CD4-positive, CD25-positive, alpha-beta regulatory T cell (primary cell): ENCODE measurements around the gene CHST14. TPM values are rescaled to one million over a fixed set of nuclear protein-coding genes. Genes with fewer than 3 reads are reported as not detected.

Experiments
- ATAC-seq, 2 donors: fragments of 150-1000 bp; cut with Tn5 transposase; one replicate each; pipeline ENCODE4 v1.10.0; 2021; ENCODE audit warnings: low read depth in 2 of 2, moderate number of reproducible peaks in 2 of 2, moderate library complexity in 1 of 2
- DNase-seq, 3 donors: peaks; one replicate each; pipeline versions ENCODE4 v3.0.0 to v3.0.0-alpha.2; 2012 to 2022; ENCODE audit warnings: mixed read lengths in 1 of 3
- H3K27ac ChIP-seq: one replicate; pipeline ENCODE4 v1.7.0; 2013; ENCODE audit warnings: mild to moderate bottlenecking, low read length; ENCODE audit not compliant: insufficient read depth, poor library complexity, severe bottlenecking
- H3K27me3 ChIP-seq: one replicate; pipeline ENCODE4 v1.7.0; 2013; ENCODE audit warnings: low read length; ENCODE audit not compliant: control insufficient read depth, insufficient read depth
- H3K36me3 ChIP-seq: one replicate; pipeline ENCODE4 v1.7.0; 2013; ENCODE audit warnings: mild to moderate bottlenecking, low read length, moderate library complexity; ENCODE audit not compliant: control insufficient read depth, insufficient read depth
- H3K4me1 ChIP-seq: 2 replicates; pipeline ENCODE4 v1.7.0; 2013; ENCODE audit warnings: mild to moderate bottlenecking, low read length; ENCODE audit not compliant: insufficient read depth, control insufficient read depth, poor library complexity, severe bottlenecking
- H3K4me3 ChIP-seq: one replicate; pipeline ENCODE4 v1.7.0; 2013; ENCODE audit warnings: low read depth, mild to moderate bottlenecking, low read length, moderate library complexity
- H3K9me3 ChIP-seq, 2 experiments: 1 replicate in 1 of 2; 2 replicates in 1 of 2; pipeline ENCODE4 v1.7.0; 2013; ENCODE audit warnings: low read length in 2 of 2, mild to moderate bottlenecking in 1 of 2, moderate library complexity in 1 of 2; ENCODE audit not compliant: control insufficient read depth in 2 of 2
- H3K27ac Mint-ChIP-seq, 3 donors: one replicate each; pipeline ENCODE4 v1.8.0; 2020 to 2022; ENCODE audit warnings: mild to moderate bottlenecking in 3 of 3, mixed read lengths in 3 of 3, moderate library complexity in 2 of 3
- H3K27me3 Mint-ChIP-seq: one replicate; pipeline ENCODE4 v1.8.0; 2022; ENCODE audit warnings: mild to moderate bottlenecking, mixed read lengths
- H3K36me3 Mint-ChIP-seq: one replicate; pipeline ENCODE4 v1.8.0; 2020; ENCODE audit warnings: mixed read lengths
- H3K4me1 Mint-ChIP-seq, 4 donors: one replicate each; pipeline ENCODE4 v1.8.0; 2020 to 2022; ENCODE audit warnings: mixed read lengths in 4 of 4, mild to moderate bottlenecking in 1 of 4
- H3K4me3 Mint-ChIP-seq, 4 donors: one replicate each; pipeline ENCODE4 v1.8.0; 2020 to 2022; ENCODE audit warnings: mild to moderate bottlenecking in 4 of 4, mixed read lengths in 4 of 4, moderate library complexity in 3 of 4
- H3K9me3 Mint-ChIP-seq, 7 donors: one replicate each; pipeline ENCODE4 v1.8.0; 2020 to 2022; ENCODE audit warnings: mixed read lengths in 7 of 7, mild to moderate bottlenecking in 3 of 7, moderate library complexity in 2 of 7
- polyA plus RNA-seq, 4 donors: library from polyadenylated mRNA; unstranded; fragments of 300-500 nt; fragmentation: Illumina TruSeq; gene quantifications; one replicate each; pipeline ENCODE4 v1.2.3, GENCODE V29; 2021
- total RNA-seq: library from RNA; stranded (reverse); gene quantifications from one replicate; pipeline ENCODE4 v1.2.3, GENCODE V29; 2022

CHST14 gene
- total and polyA plus RNA-seq, 5 donors from 2014 or later = 1.1 to 6.3 (median 1.5) TPM

- Mint-ChIP-seq H3K36me3 (peaks cover 3% of the 10 kb centered on the region), H3K4me3 (no peak overlapping the region), H3K27ac (no peak overlapping the region), H3K27me3 (peaks cover 56% of the 10 kb centered on the region), H3K9me3 (peaks cover 0 to 1% (median 0%) of the 10 kb centered on the region in 7 donors), H3K4me1 (peaks cover 4 to 20% (median 8%) of the 10 kb centered on the region in 4 donors)
- DNase-seq (no peak), ATAC-seq (no peak)
- Histone ChIP-seq H3K9me3 (no peaks in the 10 kb centered on the region), H3K27ac (no peak overlapping the region), H3K27me3 (peaks cover 29% of the 10 kb centered on the region), H3K4me1 (peaks cover 10% of the 10 kb centered on the region), H3K36me3 (no peaks in the 10 kb centered on the region), H3K4me3 (no peak overlapping the region)
Measured at GRCh38 chr15:40513609-40514008, 42.8 kb downstream of the CHST14 start.

- Mint-ChIP-seq H3K36me3 (peaks cover 3% of the 10 kb centered on the region), H3K4me3 (no peak overlapping the region)
Measured at GRCh38 chr15:40516322-40516721, 45.5 kb downstream of the CHST14 start.

More at GRCh38 chr15:40516322-40516721, 45.5 kb downstream of the CHST14 start:
- Mint-ChIP-seq H3K27ac (no peak overlapping the region), H3K4me1 (peaks cover 0 to 11% (median 7%) of the 10 kb centered on the region in 4 donors), H3K27me3 (peaks cover 38% of the 10 kb centered on the region), H3K9me3 (peaks cover 0 to 1% (median 0%) of the 10 kb centered on the region in 7 donors)
- ATAC-seq = no peak
- Histone ChIP-seq H3K9me3 (no peaks in the 10 kb centered on the region), H3K4me1 (peaks cover 9% of the 10 kb centered on the region), H3K27me3 (peaks cover 14% of the 10 kb centered on the region), H3K4me3 (no peak overlapping the region), H3K27ac (no peak overlapping the region), H3K36me3 (no peaks in the 10 kb centered on the region)
- no peak for DNase-seq

Other genes starting within 250 kb of the CHST14 start
- gene PAK6, start 231.9 kb upstream of the CHST14 start, total RNA-seq = not detected
- not detected for gene PAK6, start 231.9 kb upstream of the CHST14 start, polyA plus RNA-seq
- 0.35 TPM for gene ANKRD63, start 187.9 kb upstream of the CHST14 start, total RNA-seq
- gene ANKRD63, start 187.9 kb upstream of the CHST14 start, polyA plus RNA-seq = not detected
- gene PLCB2, start 163.0 kb upstream of the CHST14 start, total RNA-seq = 305 TPM
- gene PLCB2, start 163.0 kb upstream of the CHST14 start, polyA plus RNA-seq = 10 to 100 TPM; 17.3 to 24.6 (median 19.8) TPM
- 10.0 TPM for gene INAFM2, start 147.3 kb upstream of the CHST14 start, total RNA-seq
- gene INAFM2, start 147.3 kb upstream of the CHST14 start, polyA plus RNA-seq = 1 to 10 TPM in 3 of 4 donors, under 1 TPM in 1; 0.67 to 2.2 (median 1.7) TPM
- gene CCDC9B, start 130.0 kb upstream of the CHST14 start, total RNA-seq = 3.7 TPM
- under 1 TPM in 1 of 4 donors, not detected in 3; 0.10 TPM for gene CCDC9B, start 130.0 kb upstream of the CHST14 start, polyA plus RNA-seq
- not detected for gene PHGR1, start 120.0 kb upstream of the CHST14 start, total RNA-seq
- gene PHGR1, start 120.0 kb upstream of the CHST14 start, polyA plus RNA-seq = not detected
- gene DISP2, start 112.8 kb upstream of the CHST14 start, total RNA-seq = 0.22 TPM
- gene DISP2, start 112.8 kb upstream of the CHST14 start, polyA plus RNA-seq = under 1 TPM; 0.10 to 0.54 (median 0.21) TPM
- gene KNSTRN, start 88.3 kb upstream of the CHST14 start, total RNA-seq = 10.5 TPM
- gene KNSTRN, start 88.3 kb upstream of the CHST14 start, polyA plus RNA-seq = 1 to 10 TPM; 3.3 to 6.1 (median 4.4) TPM
- 40.2 TPM for gene IVD, start 65.2 kb upstream of the CHST14 start, total RNA-seq
- 10 to 100 TPM; 25.0 to 36.3 (median 32.4) TPM for gene IVD, start 65.2 kb upstream of the CHST14 start, polyA plus RNA-seq
- gene BAHD1, start 30.0 kb upstream of the CHST14 start, total RNA-seq = 32.9 TPM
- 1 to 10 TPM; 1.3 to 1.6 (median 1.5) TPM for gene BAHD1, start 30.0 kb upstream of the CHST14 start, polyA plus RNA-seq
- 30.6 TPM for gene CCDC32, start 94.1 kb downstream of the CHST14 start, total RNA-seq
- 10 to 100 TPM; 49.7 to 57.2 (median 53.9) TPM for gene CCDC32, start 94.1 kb downstream of the CHST14 start, polyA plus RNA-seq
- 13.5 TPM for gene RPUSD2, start 98.3 kb downstream of the CHST14 start, total RNA-seq
- gene RPUSD2, start 98.3 kb downstream of the CHST14 start, polyA plus RNA-seq = 10 to 100 TPM; 21.2 to 27.7 (median 25.6) TPM
- gene KNL1, start 123.3 kb downstream of the CHST14 start, total RNA-seq = 9.7 TPM
- gene KNL1, start 123.3 kb downstream of the CHST14 start, polyA plus RNA-seq = 1 to 10 TPM in 2 of 4 donors, under 1 TPM in 2; 0.46 to 1.6 (median 1.2) TPM
- gene RAD51, start 224.2 kb downstream of the CHST14 start, total RNA-seq = 5.5 TPM
- gene RAD51, start 224.2 kb downstream of the CHST14 start, polyA plus RNA-seq = 1 to 10 TPM; 1.5 to 6.5 (median 3.6) TPM